ENCODE results near the gene ZNF274. TPM values are rescaled to one million over a fixed set of nuclear protein-coding genes. Genes with fewer than 3 reads are reported as not detected.

The ZNF274 gene
- total RNA-seq (83.7 and 85.4 TPM in 2 replicates), polyA plus RNA-seq (51.5 and 53.3 TPM in 2 replicates), polyA minus RNA-seq (73.9 and 74.3 TPM in 2 replicates)
- total RNA-seq (2013) = 66.2 TPM

DNA sequence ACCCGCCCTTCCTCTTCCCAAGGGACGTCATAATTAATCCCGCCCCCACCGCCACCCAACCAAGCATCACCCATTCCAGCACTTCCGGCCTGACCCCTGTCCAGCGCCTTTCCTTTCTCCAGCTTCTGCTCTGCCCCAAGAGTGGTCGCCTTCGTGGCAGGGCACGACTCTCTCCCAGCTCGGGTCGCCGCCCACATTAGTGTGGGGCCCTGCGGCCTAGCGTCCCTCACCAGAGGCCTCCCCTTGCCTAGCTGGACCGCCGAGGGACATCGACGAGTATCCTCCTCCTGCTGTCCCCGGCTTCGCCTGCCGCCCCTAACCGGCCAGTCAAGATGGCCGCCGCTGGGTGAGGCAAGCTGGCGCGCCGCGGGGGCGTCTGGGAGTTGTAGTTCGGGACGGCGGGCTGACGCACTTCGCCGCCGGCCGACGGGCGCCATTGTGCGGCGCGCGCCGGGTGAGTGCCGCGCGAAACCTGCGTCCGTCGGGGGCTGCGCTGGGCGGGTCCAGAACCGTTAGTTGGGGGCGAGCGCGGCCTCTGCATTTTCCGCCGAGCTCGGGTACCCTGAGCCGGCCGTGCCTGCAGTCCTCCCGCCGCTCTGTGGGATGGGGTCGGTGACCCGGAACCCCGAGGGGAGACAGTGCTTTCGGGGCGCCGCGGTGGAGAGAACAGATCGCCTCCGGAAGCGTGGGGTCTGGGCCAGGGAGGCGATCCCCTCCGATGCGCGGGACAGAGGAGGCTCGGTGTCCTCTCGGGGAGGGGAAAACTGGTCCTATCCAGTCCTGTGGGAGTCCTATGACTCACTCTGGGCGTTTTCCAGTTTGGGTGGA, at the start of gene ZNF274:
Gene ZNF274 (plus strand): TSS at position 73 of the 828 bp plus-strand sequence. CDS start 905 bp downstream, outside the sequence.
- ATAC-seq (ENCODE audit: low read depth) (peak; percentile 85), DNase-seq (peak; percentile 97)
- peak within 1 kb of the TSS; percentile 99 to 100 for H3K27ac ChIP-seq (ENCODE audit: low read length in 2 of 2)
- WGBS (ENCODE audit: insufficient coverage) = under 1% methylated on average over 80 of the region's 80 CpGs
- Mint-ChIP-seq H3K27ac (peak within 1 kb of the TSS; percentile 100), H3K4me3 (peak within 1 kb of the TSS; percentile 96), H3K4me1 (peaks cover 26% of the 10 kb centered on the region), H3K27me3 (no peaks in the 10 kb centered on the region), H3K9me3 (ENCODE audit: insufficient read depth) (peaks cover 15% of the 10 kb centered on the region)
- H2AFZ ChIP-seq (ENCODE audit: insufficient read depth, low read depth, low read length, poor library complexity, severe bottlenecking) = peak within 1 kb of the TSS; percentile 85
- peaks cover 40% of the 10 kb centered on the region for H3K79me2 ChIP-seq (ENCODE audit: control insufficient read depth, insufficient read depth, low read length)
- peak within 1 kb of the TSS; percentile 78 to 100 (median 88) for H3K4me3 ChIP-seq (ENCODE audit: control extremely low read depth in 1 of 5, extremely low read depth in 1 of 5, insufficient read depth in 1 of 5, low read depth in 2 of 5, low read length in 4 of 5)
- no peaks in the 10 kb centered on the region for H4K20me1 ChIP-seq (ENCODE audit: control insufficient read depth, insufficient read depth, low read length, poor library complexity, severe bottlenecking)
- H3K4me1 ChIP-seq (ENCODE audit: control insufficient read depth in 2 of 2, insufficient read depth in 2 of 2, low read length in 2 of 2) = peaks cover 12 to 20% of the 10 kb centered on the region in 2 donors
- ChIA-PET POLR2A (interaction anchor here (0.6 to 1.6 kb wide), 12 partner anchors 10 to 550 kb away, joined by 3 to 7 read pairs (median 3); partner anchors contain the start of genes TRIM28, ZNF132, ZNF211 and ZNF329), CTCF (interaction anchor here (0.6 to 1.2 kb wide), 5 partner anchors 28 to 697 kb away, joined by 3 read pairs; partner anchors contain the start of gene ZBTB45)
- intact Hi-C loops (cut with micrococcal nuclease) = loop anchor here (1.0 to 2.0 kb wide), 10 partner anchors 32 to 656 kb away; partner anchors contain the start of genes ERVK3-1, ZNF132, ZNF329 and ZNF446
- H3K9ac ChIP-seq (ENCODE audit: low read length) = peak within 1 kb of the TSS; percentile 98
- TF ChIP-seq, protein P1, sequence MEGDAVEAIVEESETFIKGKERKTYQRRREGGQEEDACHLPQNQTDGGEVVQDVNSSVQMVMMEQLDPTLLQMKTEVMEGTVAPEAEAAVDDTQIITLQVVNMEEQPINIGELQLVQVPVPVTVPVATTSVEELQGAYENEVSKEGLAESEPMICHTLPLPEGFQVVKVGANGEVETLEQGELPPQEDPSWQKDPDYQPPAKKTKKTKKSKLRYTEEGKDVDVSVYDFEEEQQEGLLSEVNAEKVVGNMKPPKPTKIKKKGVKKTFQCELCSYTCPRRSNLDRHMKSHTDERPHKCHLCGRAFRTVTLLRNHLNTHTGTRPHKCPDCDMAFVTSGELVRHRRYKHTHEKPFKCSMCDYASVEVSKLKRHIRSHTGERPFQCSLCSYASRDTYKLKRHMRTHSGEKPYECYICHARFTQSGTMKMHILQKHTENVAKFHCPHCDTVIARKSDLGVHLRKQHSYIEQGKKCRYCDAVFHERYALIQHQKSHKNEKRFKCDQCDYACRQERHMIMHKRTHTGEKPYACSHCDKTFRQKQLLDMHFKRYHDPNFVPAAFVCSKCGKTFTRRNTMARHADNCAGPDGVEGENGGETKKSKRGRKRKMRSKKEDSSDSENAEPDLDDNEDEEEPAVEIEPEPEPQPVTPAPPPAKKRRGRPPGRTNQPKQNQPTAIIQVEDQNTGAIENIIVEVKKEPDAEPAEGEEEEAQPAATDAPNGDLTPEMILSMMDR (IDR thresholded peaks at IDR 0.05) = no peak
- no peak for TF ChIP-seq EZH2 (IDR thresholded peaks at IDR 0.05; ENCODE audit: borderline replicate concordance, insufficient read depth, low read depth, low read length, poor library complexity, severe bottlenecking)
- peak within 1 kb of the TSS; percentile 81 for H3K4me2 ChIP-seq (replicated peaks; ENCODE audit: low read depth, low read length, poor library complexity, severe bottlenecking)
- H3K27me3 ChIP-seq (replicated peaks in 1 of 4; ENCODE audit: control extremely low read depth in 1 of 4, control insufficient read depth in 3 of 4, insufficient read depth in 4 of 4, low read length in 3 of 4) = no peaks in the 10 kb centered on the region
- peaks cover 6 to 31% of the 10 kb centered on the region in 2 experiments for H3K36me3 ChIP-seq (replicated peaks in 1 of 2; ENCODE audit: control extremely low read depth in 1 of 2, control insufficient read depth in 1 of 2, extremely low read depth in 1 of 2, insufficient read depth in 2 of 2, low read length in 1 of 2)
- peaks cover 7 to 95% (median 72%) of the 10 kb centered on the region in 3 donors for H3K9me3 ChIP-seq (ENCODE audit: control extremely low read depth in 1 of 3, control insufficient read depth in 2 of 3, insufficient read depth in 1 of 3, low read length in 2 of 3)

All from B cell (primary cell).